ENCODE measurements around the gene LHX1. TPM values are rescaled to one million over a fixed set of nuclear protein-coding genes. Genes with fewer than 3 reads are reported as not detected.

Gene LHX1
- polyA plus RNA-seq, 1 donor from 2014 or later: 2.5 TPM

GRCh38 chr17:36911001-36911400 lies 26.3 kb upstream of the LHX1 start:
- TF ChIP-seq RAD21 (conservative IDR thresholded peaks at IDR 0.05) (no peak), MXI1 (conservative IDR thresholded peaks at IDR 0.05; ENCODE audit: poor library complexity, severe bottlenecking) (no peak), REST (IDR thresholded peaks at IDR 0.05; ENCODE audit: borderline replicate concordance) (no peak), EP300 (conservative IDR thresholded peaks at IDR 0.05; ENCODE audit: poor library complexity, severe bottlenecking) (no peak), TAF1 (IDR thresholded peaks at IDR 0.05; ENCODE audit: low read depth) (no peak), SMC3 (conservative IDR thresholded peaks at IDR 0.05; ENCODE audit: poor library complexity) (no peak), CTCF (IDR thresholded peaks at IDR 0.05; ENCODE audit: poor library complexity, severe bottlenecking) (no peak), POLR2AphosphoS5 (IDR thresholded peaks at IDR 0.05) (no peak), EZH2 (IDR thresholded peaks at IDR 0.05; ENCODE audit: borderline replicate concordance, insufficient read depth, low read length, poor library complexity, severe bottlenecking) (no peak)
- Histone ChIP-seq H3K9me2 (ENCODE audit: insufficient read depth, low read length) (no peaks in the 10 kb centered on the region), H2AFZ (ENCODE audit: low read depth, low read length) (no peak overlapping the region), H4K20me1 (ENCODE audit: insufficient read depth) (no peaks in the 10 kb centered on the region), H3K79me2 (replicated peaks; ENCODE audit: insufficient read depth, low read length) (no peaks in the 10 kb centered on the region), H3K4me2 (ENCODE audit: low read length) (no peak overlapping the region), H3K4me3 (ENCODE audit: low read length) (no peak overlapping the region), H3F3A (ENCODE audit: insufficient read depth, low read length, poor library complexity, severe bottlenecking) (no peaks in the 10 kb centered on the region), H3K27me3 (ENCODE audit: insufficient read depth, low read depth, low read length) (peaks cover 3% of the 10 kb centered on the region), H3K36me3 (ENCODE audit: insufficient read depth, low read length) (no peaks in the 10 kb centered on the region), H3K27ac (ENCODE audit: low read length) (no peak overlapping the region), H3K9me3 (ENCODE audit: low read length) (no peaks in the 10 kb centered on the region), H3K9ac (ENCODE audit: low read length) (no peak overlapping the region)

GRCh38 chr17:36913132-36913531 lies 24.1 kb upstream of the LHX1 start:
- no peaks in the 10 kb centered on the region for H3K79me2 ChIP-seq (replicated peaks; ENCODE audit: insufficient read depth, low read length)
- TF ChIP-seq TAF1 (IDR thresholded peaks at IDR 0.05; ENCODE audit: low read depth) (no peak), POLR2AphosphoS5 (IDR thresholded peaks at IDR 0.05) (no peak), MXI1 (conservative IDR thresholded peaks at IDR 0.05; ENCODE audit: poor library complexity, severe bottlenecking) (no peak), REST (IDR thresholded peaks at IDR 0.05; ENCODE audit: borderline replicate concordance) (no peak), CTCF (IDR thresholded peaks at IDR 0.05; ENCODE audit: poor library complexity, severe bottlenecking) (no peak), SMC3 (conservative IDR thresholded peaks at IDR 0.05; ENCODE audit: poor library complexity) (no peak), EP300 (conservative IDR thresholded peaks at IDR 0.05; ENCODE audit: poor library complexity, severe bottlenecking) (no peak), RAD21 (conservative IDR thresholded peaks at IDR 0.05) (no peak), EZH2 (IDR thresholded peaks at IDR 0.05; ENCODE audit: borderline replicate concordance, insufficient read depth, low read length, poor library complexity, severe bottlenecking) (no peak)
- peaks cover 3% of the 10 kb centered on the region for H3K27me3 ChIP-seq (ENCODE audit: insufficient read depth, low read depth, low read length)
- H3K9ac ChIP-seq (ENCODE audit: low read length): no peak overlapping the region
- H4K20me1 ChIP-seq (ENCODE audit: insufficient read depth): no peaks in the 10 kb centered on the region
- H2AFZ ChIP-seq (ENCODE audit: low read depth, low read length): no peak overlapping the region
- H3F3A ChIP-seq (ENCODE audit: insufficient read depth, low read length, poor library complexity, severe bottlenecking): no peaks in the 10 kb centered on the region
- H3K36me3 ChIP-seq (ENCODE audit: insufficient read depth, low read length): no peaks in the 10 kb centered on the region
- no peak overlapping the region for H3K4me2 ChIP-seq (ENCODE audit: low read length)
- no peak overlapping the region for H3K27ac ChIP-seq (ENCODE audit: low read length)
- no peak overlapping the region for H3K4me3 ChIP-seq (ENCODE audit: low read length)
- H3K9me3 ChIP-seq (ENCODE audit: low read length): no peaks in the 10 kb centered on the region
- H3K9me2 ChIP-seq (ENCODE audit: insufficient read depth, low read length): no peaks in the 10 kb centered on the region
